BJ (cell line): ENCODE results near the gene VSTM2B. TPM values are rescaled to one million over a fixed set of nuclear protein-coding genes. Genes with fewer than 3 reads are reported as not detected.

Source experiments
- CTCF ChIA-PET: fragments of 350-600 bp; formaldehyde crosslinking; extraction: SDS; loops from one replicate; lab custom pipeline; 2021; ENCODE audit warnings: antibody characterized with exemption, inconsistent platforms; lab: Yijun Ruan, JAX
- POLR2A ChIA-PET: fragments of 300-600 bp; sonication (Branson Sonifier 250); formaldehyde crosslinking; extraction: SDS; loops from one replicate; lab custom pipeline; 2021; ENCODE audit warnings: antibody characterized with exemption; lab: Charles Lee
- DNase-seq: peaks from one replicate; pipeline ENCODE4 v3.0.0-alpha.2; 2011; ENCODE audit warnings: low read depth
- H3K27me3 ChIP-seq: 2 replicates; pipeline ENCODE4 v1.6.0; 2011; ENCODE audit warnings: low read length; ENCODE audit not compliant: control insufficient read depth, insufficient read depth
- H3K36me3 ChIP-seq: 2 replicates; pipeline ENCODE4 v1.5.1; 2011; ENCODE audit warnings: low read length; ENCODE audit not compliant: control insufficient read depth, insufficient read depth
- H3K4me3 ChIP-seq: 2 replicates; pipeline ENCODE4 v1.5.1; 2011; ENCODE audit warnings: low read depth, mild to moderate bottlenecking, control low read depth, low read length
- CTCF ChIP-seq: IDR thresholded peaks from 2 replicates; pipeline ENCODE4 v1.5.1; 2011; ENCODE audit warnings: low read depth, mild to moderate bottlenecking, control low read depth, inconsistent platforms, low read length, moderate library complexity; ENCODE audit not compliant: insufficient read depth
- polyA plus RNA-seq: library from polyadenylated mRNA; depleted of rRNA; stranded (reverse); fragments of >200 nt; gene quantifications from 2 replicates; pipeline ENCODE4 v1.2.3, GENCODE V29; 2011

The VSTM2B gene
- polyA plus RNA-seq, 1 experiment = not detected

GRCh38 chr19:29605653-29606419 lies 80.0 kb downstream of the VSTM2B start, which contains the start of gene POP4:
TSS of gene POP4 (plus strand) at chr19:29606283. CDS start at chr19:29606319, 36 bp downstream.
- TF ChIP-seq CTCF = no peak
- ChIA-PET CTCF (interaction anchor here (1.2 to 13.3 kb wide), 8 partner anchors 9 to 117 kb away, joined by 3 to 250 read pairs (median 4); partner anchors contain the start of gene C19orf12), POLR2A (interaction anchor here (1.1 kb wide), 1 partner anchor 118 kb away, joined by 3 read pairs; no protein-coding TSS in a partner anchor)
- H3K27me3 ChIP-seq = no peaks in the 10 kb centered on the region; the same call in 1 of the 2 replicates
- H3K4me3 ChIP-seq = peak within 1 kb of the TSS; percentile 89
- DNase-seq = peak; percentile 60
- peaks cover 10% of the 10 kb centered on the region for H3K36me3 ChIP-seq

GRCh38 chr19:29606420-29606747 lies 80.6 kb downstream of the VSTM2B start:
- DNase-seq = no peak
- H3K36me3 ChIP-seq = peaks cover 10% of the 10 kb centered on the region
- TF ChIP-seq CTCF = no peak
- H3K4me3 ChIP-seq = peak overlapping the region; percentile 89
- CTCF ChIA-PET = interaction anchor here (1.2 to 13.3 kb wide), 8 partner anchors 10 to 116 kb away, joined by 3 to 250 read pairs (median 4); partner anchors contain the start of gene C19orf12
- H3K27me3 ChIP-seq = no peaks in the 10 kb centered on the region
- POLR2A ChIA-PET = interaction anchor here (0.5 to 1.1 kb wide), 2 partner anchors 117 to 239 kb away, joined by 3 read pairs; no protein-coding TSS in a partner anchor

- DNase-seq = no peak
- POLR2A ChIA-PET = no interaction called here
- no peak for TF ChIP-seq CTCF
- Histone ChIP-seq H3K36me3 (peaks cover 34% of the 10 kb centered on the region), H3K27me3 (no peaks in the 10 kb centered on the region), H3K4me3 (no peak overlapping the region)
- CTCF ChIA-PET = interaction anchor here (0.8 to 13.3 kb wide), 14 partner anchors 10 to 1040 kb away, joined by 3 to 250 read pairs (median 9); partner anchors contain the start of genes C19orf12 and PLEKHF1
Measured at GRCh38 chr19:29609636-29610035, 83.8 kb downstream of the VSTM2B start.

- no peaks in the 10 kb centered on the region for H3K27me3 ChIP-seq
- TF ChIP-seq CTCF = no peak
- no peak overlapping the region for H3K4me3 ChIP-seq
- ChIA-PET CTCF (interaction anchor here (0.6 to 13.3 kb wide), 29 partner anchors 10 to 1040 kb away, joined by 3 to 250 read pairs (median 5); partner anchors contain the start of genes C19orf12 and PLEKHF1), POLR2A (no interaction called here)
- DNase-seq = no peak
- H3K36me3 ChIP-seq = peaks cover 34% of the 10 kb centered on the region
Measured at GRCh38 chr19:29610213-29610573, 84.4 kb downstream of the VSTM2B start.

GRCh38 chr19:29610574-29611271 lies 84.9 kb downstream of the VSTM2B start:
- no peak for DNase-seq
- POLR2A ChIA-PET = no interaction called here
- Histone ChIP-seq H3K36me3 (peaks cover 36% of the 10 kb centered on the region), H3K4me3 (no peak overlapping the region), H3K27me3 (no peaks in the 10 kb centered on the region)
- peak; percentile 93 for TF ChIP-seq CTCF
- CTCF ChIA-PET = interaction anchor here (0.6 to 13.3 kb wide), 30 partner anchors 9 to 1039 kb away, joined by 3 to 250 read pairs (median 4); partner anchors contain the start of genes C19orf12 and PLEKHF1
